Epidermal melanocyte (primary cell): ENCODE measurements around the gene TNXB.
"Not testable (repeated sequence)": the region's sequence is repeated elsewhere in the genome, so short reads cannot be mapped to it uniquely, and the experiment has no call there.

ENCODE experiments used
- DNase-seq: peaks from one replicate; pipeline ENCODE4 v3.0.0; 2011; ENCODE audit warnings: low spot score; ENCODE audit not compliant: insufficient read length

Gene TNXB

DNA sequence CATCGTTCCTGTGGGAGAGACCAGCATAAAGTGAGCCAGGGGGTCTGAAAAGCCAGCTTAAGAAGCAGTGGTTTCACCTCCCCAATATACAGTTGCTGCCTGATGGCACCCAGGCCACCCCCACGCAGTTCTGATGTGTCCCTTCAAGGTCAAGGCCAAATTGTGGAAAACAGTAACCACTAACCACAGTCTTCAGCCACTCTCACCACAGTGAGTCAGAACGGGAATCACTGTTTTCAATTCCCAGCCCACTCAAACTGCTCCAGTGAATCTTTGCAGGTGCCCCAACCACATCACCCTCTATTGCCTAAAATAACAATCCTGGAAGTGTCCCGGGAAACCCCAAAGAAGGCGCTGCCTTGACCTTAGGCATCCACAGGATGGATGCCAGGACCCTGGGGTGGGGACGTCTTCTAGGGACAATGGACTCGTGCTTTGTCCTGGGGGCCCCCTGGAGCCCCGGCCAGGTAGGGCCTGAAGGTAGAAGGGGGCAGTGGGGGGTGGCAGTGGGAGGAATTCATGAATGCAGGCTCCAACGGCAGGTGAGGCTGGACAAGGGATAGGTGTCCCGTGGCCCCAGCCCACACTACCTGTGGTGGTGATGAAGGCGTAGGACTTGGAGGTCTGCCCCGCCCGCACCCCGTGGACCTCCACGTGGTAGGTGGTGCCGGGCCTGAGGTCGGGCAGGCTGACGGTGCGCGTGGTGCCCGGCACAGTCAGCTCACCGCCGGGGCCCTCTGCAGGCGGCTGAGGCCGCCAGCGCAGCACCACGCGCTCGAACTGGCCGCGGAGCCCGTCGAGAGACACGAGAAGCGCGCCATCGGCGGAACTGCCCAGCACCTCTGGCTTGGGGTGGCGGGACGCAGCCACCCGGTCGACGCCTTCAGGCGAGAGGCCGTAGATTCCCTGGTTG is 22.2 kb downstream of the TNXB start:
- peak; percentile 38 for DNase-seq

- DNase-seq, result no peak
Observed at GRCh38 chr6:32085759-32086459, 23.2 kb downstream of the TNXB start.

- no peak for DNase-seq
Observed at GRCh38 chr6:32084780-32085179, 24.4 kb downstream of the TNXB start.

GRCh38 chr6:32083812-32084768 is 25.0 kb downstream of the TNXB start:
- no peak for DNase-seq

- DNase-seq, result no peak
Observed at GRCh38 chr6:32082935-32083334, 26.2 kb downstream of the TNXB start.

- no peak for DNase-seq
Observed at GRCh38 chr6:32082478-32082877, 26.7 kb downstream of the TNXB start.

DNA sequence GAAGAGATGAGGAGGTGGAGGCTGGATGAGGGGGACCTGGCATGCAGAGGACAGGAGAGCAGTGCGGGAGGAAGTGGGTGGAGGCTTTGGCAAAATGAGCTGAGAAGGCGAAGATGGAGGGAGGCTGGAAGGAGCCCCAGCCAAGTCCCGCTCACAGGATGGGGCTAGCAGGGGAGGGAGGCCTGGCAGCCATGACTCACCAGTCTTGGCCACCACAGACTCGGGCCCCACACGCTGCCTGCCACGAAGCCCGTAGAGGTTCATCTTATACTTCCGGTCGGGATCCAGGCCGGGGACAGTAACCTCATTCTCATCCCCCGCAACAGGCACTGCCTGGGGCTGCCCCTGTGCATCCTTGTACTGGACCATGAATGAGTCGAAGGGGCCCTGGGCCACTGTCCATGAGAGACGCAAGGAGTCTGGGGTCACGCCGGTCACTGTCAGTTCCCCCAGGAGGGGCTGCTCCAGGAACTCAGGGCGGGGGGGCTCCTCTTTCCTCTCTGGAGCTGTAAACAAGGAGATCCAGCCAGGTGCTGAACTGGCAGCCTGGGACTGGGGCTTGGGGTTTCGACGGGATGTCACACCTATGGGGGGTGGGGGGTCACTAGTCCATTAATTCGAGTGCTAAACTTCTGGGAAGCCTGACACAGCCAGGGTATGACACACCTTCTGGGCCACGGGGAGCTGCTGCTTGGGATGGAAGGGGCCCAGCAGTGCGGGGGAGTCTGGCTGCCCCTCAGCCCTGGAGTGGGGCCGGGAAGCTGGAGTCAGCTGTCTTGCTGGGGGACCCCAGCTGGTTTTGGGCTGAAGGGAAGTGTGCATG is 27.8 kb downstream of the TNXB start:
- peak; percentile 74 for DNase-seq

DNA sequence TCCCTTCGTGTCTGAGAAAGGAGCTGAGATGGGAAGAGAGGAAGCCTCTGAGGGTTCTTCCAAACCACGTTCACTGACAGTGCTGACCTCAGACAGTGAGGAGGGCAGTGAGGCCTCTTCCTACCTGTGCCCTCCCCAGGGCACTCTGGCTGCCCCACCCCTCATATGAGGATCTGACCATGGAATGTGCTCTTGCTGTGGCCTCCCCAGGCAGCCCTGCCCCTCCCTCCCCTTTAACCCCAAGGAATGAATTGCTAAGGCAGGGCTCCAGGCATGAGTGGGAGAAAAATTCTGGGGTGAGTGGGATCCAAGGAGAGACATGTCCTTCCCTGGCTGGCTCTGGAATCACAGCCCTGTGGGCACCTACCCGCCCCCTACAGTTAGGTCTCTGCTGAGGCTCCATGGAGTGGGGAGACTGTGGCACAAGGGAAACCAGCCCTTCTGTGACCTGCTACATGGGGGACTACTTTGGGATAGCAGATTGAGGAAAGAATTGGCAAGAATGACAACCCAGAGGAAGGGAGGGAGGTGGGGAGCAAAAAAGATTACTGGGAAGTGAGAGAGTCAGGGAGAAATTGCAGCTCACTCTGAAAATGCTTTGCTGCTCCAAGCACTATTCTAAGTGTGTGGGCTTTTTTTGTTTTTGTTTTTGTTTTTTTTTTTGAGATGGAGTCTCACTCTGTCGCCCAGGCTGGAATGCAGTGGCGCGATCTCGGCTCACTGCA is 29.4 kb downstream of the TNXB start:
- no peak for DNase-seq

GRCh38 chr6:32076321-32076809 is 32.8 kb downstream of the TNXB start:
- DNase-seq, result no peak

GRCh38 chr6:32075781-32076180 is 33.4 kb downstream of the TNXB start:
- DNase-seq, result no peak

GRCh38 chr6:32074996-32075532 is 34.1 kb downstream of the TNXB start:
- peak; percentile 30 for DNase-seq

DNA sequence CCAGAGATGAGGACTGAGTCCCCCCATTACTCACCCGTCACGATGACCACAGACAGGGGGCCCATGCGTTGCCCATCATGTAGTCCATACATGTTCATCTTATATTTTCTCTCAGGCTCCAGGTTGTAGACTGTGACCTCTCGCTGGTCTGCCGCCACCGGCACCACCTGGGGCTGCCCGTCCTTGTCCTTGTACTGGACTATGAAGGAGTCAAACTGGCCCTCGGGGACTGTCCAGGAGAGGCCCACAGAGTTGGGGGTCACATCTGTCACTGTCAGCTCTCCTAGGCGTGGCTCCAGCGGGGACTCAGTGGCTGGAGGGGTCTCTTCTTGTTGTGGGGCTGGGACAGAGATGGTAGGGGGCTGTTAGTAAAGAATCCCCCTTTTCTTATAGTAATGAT is 35.5 kb downstream of the TNXB start:
- no peak for DNase-seq

GRCh38 chr6:32073101-32073500 is 36.0 kb downstream of the TNXB start:
- DNase-seq, result no peak

DNA sequence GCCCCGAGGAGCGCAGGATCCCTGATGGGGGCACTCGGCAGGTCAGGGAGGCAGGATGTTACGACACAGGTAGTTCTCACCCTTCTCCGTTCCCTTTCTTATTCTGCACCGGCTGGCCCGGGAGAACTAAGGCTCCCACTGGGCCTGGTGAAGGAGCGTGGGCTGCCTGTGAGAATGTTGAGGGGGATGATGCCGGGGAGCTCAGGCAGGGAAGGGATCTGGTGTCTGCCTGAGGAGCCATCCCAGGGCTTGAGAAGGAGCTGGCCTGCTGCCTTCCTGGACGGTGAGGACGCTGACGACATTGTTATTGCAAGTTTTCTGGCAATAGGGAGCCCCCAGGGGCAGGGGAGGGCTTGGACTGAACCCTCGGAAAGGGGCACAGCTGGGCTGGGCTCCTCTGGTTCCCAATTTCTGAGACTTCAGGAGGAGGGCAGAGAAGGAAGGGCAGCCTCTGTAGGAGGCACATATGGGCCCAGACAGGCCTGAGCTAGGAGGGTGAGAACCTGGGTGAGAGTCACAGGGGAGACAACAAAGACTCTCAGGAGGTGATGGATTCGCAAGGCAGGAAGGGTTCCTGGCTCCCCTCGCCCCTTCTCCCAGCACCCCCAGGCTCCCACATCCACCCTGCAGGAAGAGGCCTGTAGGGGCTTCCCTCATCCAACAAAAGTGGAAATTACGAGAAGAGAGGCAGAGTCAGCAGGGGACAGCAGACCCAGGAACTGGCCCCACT is 38.2 kb downstream of the TNXB start:
- no peak for DNase-seq

GRCh38 chr6:32069878-32070515 is 39.1 kb downstream of the TNXB start:
- no peak for DNase-seq

- DNase-seq, result no peak
Observed at GRCh38 chr6:32069460-32069859, 39.7 kb downstream of the TNXB start.

DNA sequence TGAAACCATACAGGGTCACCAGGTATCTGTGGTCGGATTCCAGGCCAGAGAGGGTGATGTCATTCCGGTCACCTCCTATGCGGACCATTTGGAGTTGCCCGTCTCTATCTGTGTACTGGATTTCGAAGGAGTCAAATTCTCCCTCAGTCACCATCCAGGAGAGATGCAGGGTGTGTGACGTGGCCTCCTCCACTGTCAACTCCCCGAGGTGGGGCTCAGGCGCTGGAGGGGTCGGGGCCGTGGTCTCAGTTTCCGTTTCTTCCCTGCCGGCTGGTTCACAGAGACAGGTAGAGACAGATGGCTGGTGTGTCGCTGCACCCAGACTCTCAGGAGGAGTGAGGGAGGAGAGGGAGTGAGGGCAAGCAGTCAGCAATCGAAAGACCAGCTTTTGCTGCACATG is 40.3 kb downstream of the TNXB start:
- DNase-seq, result no peak

- not testable (repeated sequence) for DNase-seq
Observed at GRCh38 chr6:32068315-32068714, 40.8 kb downstream of the TNXB start.
